WERI-Rb-1 (cell line): Measurements from ENCODE around the gene TTC28.

Experiments
- DNase-seq: peaks from one replicate; pipeline ENCODE4 v3.0.0-alpha.2; 2020
- H3K27ac ChIP-seq: fragments of 250-450 bp; sonication (Bioruptor Pico); 2 replicates; pipeline ENCODE4 v1.5.1; 2020; ENCODE audit warnings: mild to moderate bottlenecking, moderate library complexity
- H3K27me3 ChIP-seq: fragments of 250-450 bp; sonication (Bioruptor Pico); 2 replicates; pipeline ENCODE4 v1.5.1; 2021; ENCODE audit warnings: mild to moderate bottlenecking, low read depth, moderate library complexity; ENCODE audit not compliant: insufficient read depth, severe bottlenecking
- H3K36me3 ChIP-seq: fragments of 250-450 bp; sonication (Bioruptor Pico); 2 replicates; pipeline ENCODE4 v1.5.1; 2020; ENCODE audit warnings: mild to moderate bottlenecking, moderate library complexity
- H3K4me3 ChIP-seq: 2 replicates; pipeline ENCODE4 v1.5.1; 2011; ENCODE audit warnings: low read depth, mild to moderate bottlenecking, control low read depth, low read length
- H3K9me3 ChIP-seq: fragments of 250-450 bp; sonication (Bioruptor Pico); 2 replicates; pipeline ENCODE4 v1.5.1; 2021; ENCODE audit warnings: mild to moderate bottlenecking, moderate library complexity; ENCODE audit not compliant: severe bottlenecking
- TF ChIP-seq, protein P1 (sequence below): IDR thresholded peaks from 2 replicates; pipeline ENCODE4 v1.5.1; 2011; ENCODE audit warnings: low read depth, mild to moderate bottlenecking, control low read depth, inconsistent platforms, low read length

Gene TTC28

DNA sequence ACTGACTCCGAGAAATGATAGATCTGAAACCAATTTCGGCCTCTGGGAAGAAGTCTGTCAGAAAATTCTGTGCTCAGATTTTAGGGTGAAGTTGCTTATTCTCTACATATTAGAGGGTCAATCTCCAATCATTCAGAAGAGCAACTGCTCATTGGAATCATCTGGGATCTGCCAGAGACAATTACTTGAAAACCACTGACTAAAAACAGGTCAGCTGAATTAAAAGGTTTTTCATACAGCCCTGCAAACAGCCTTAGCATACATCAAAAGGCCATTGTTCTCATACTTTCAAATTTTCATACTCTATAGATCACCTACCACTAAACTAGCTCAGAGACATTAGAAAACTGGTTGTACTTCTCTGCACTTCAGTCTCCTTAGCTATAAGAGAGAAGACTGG lies 470.9 kb downstream of the TTC28 start:
- H3K9me3 ChIP-seq: no peaks in the 10 kb centered on the region
- H3K27ac ChIP-seq: no peak overlapping the region
- no peak overlapping the region for H3K4me3 ChIP-seq
- H3K27me3 ChIP-seq: no peaks in the 10 kb centered on the region
- TF ChIP-seq, protein P1, sequence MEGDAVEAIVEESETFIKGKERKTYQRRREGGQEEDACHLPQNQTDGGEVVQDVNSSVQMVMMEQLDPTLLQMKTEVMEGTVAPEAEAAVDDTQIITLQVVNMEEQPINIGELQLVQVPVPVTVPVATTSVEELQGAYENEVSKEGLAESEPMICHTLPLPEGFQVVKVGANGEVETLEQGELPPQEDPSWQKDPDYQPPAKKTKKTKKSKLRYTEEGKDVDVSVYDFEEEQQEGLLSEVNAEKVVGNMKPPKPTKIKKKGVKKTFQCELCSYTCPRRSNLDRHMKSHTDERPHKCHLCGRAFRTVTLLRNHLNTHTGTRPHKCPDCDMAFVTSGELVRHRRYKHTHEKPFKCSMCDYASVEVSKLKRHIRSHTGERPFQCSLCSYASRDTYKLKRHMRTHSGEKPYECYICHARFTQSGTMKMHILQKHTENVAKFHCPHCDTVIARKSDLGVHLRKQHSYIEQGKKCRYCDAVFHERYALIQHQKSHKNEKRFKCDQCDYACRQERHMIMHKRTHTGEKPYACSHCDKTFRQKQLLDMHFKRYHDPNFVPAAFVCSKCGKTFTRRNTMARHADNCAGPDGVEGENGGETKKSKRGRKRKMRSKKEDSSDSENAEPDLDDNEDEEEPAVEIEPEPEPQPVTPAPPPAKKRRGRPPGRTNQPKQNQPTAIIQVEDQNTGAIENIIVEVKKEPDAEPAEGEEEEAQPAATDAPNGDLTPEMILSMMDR: no peak
- no peak for DNase-seq
- H3K36me3 ChIP-seq: no peaks in the 10 kb centered on the region

DNA sequence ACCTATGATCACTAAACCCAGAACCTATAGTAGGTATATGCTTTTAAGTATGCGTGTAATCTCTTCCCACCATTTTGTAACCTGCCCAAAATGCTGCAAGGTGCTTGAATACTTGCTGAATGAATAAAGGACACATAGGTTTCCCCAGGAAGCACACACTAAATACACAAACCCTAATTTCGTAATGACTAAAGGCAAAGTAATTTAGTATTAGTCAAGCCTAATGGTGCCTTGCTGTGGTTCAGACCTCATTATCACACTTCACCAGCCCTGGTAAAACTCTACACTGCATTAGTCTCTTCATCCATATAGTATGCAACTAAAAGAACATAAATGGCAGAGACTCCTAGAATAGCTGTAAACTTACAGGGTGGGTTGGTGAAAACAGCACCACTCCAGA lies 471.6 kb downstream of the TTC28 start:
- no peak overlapping the region for H3K27ac ChIP-seq
- H3K27me3 ChIP-seq: no peaks in the 10 kb centered on the region
- no peak overlapping the region for H3K4me3 ChIP-seq
- no peaks in the 10 kb centered on the region for H3K36me3 ChIP-seq
- TF ChIP-seq, protein P1: no peak
- H3K9me3 ChIP-seq: no peaks in the 10 kb centered on the region
- no peak for DNase-seq

DNA sequence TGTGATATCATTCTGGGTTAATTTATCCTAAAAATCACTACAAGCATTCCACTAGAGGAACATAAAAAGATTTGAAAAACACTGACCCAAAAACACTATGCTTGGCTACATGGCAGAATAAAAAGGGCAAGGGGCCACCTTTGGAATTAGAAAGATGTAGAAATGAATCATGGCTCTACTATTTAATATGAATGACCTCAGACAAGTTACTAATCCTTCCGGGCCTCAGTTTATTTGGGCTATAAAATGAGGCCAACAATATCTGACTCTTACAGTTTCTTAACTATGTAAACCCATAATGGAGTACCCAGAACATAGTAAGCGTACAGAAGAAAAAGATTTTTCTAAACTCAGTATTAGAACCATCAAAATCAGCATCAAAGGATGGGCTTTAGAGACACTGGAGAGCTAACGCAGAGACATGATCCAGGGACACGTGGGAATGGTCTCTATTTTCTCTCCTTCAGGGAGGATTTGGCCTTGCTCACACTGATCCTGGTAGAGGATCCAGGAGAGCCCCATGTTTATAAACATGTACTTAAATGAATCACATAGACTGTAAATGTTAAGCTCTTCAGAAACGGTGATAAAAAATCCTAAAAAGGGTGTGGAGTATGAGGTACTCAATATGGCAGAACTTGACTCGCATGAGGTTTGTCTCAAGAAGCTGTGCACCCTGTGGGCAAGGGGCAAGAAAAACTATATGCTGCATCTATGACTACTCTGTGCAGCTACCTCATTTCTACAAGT lies 472.2 kb downstream of the TTC28 start:
- Histone ChIP-seq H3K27ac (no peak overlapping the region), H3K36me3 (no peaks in the 10 kb centered on the region), H3K4me3 (no peak overlapping the region), H3K9me3 (no peaks in the 10 kb centered on the region), H3K27me3 (no peaks in the 10 kb centered on the region)
- TF ChIP-seq, protein P1: no peak
- DNase-seq: no peak

DNA sequence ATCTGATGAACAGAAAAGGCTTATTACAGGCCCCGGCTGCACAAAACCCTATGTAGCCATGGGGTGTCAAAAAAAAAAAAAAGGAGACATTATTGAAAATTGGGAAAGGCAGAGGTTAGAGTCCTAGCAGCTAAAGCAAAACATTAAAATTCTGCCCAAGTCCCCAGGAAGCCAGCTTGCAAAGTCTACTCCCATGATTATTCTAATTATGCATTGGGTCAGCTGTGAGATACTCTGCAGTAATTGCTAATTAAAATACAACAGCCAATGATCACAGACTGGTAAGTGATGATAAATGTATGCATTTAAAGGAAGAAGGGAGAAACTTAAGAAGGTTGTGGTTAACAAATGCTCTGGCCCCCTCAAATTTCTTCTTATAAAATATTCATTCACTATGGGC lies 473.7 kb downstream of the TTC28 start:
- Histone ChIP-seq H3K27ac (no peak overlapping the region), H3K4me3 (no peak overlapping the region), H3K9me3 (no peaks in the 10 kb centered on the region), H3K36me3 (no peaks in the 10 kb centered on the region), H3K27me3 (no peaks in the 10 kb centered on the region)
- no peak for DNase-seq
- TF ChIP-seq, protein P1: no peak

DNA sequence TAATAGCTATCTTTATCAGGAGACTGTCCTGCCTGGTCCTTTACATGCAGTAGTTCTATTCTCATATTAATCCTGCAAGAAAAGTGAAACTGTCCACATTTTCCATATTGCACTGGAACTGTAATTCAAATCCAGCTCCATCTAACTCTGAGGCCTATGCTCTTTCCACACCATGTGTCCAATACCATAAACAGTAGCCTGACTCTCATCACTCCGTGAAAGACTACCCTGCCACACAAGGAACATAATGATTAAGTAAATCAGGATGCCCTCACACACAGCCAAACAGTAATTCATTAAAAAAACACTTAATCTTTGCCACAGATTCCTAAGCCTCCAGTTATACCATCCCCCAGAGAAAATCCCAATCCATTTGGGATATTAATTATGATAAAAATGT lies 475.3 kb downstream of the TTC28 start:
- TF ChIP-seq, protein P1: no peak
- no peak for DNase-seq
- Histone ChIP-seq H3K27me3 (no peaks in the 10 kb centered on the region), H3K9me3 (no peaks in the 10 kb centered on the region), H3K27ac (no peak overlapping the region), H3K36me3 (no peaks in the 10 kb centered on the region), H3K4me3 (no peak overlapping the region)

DNA sequence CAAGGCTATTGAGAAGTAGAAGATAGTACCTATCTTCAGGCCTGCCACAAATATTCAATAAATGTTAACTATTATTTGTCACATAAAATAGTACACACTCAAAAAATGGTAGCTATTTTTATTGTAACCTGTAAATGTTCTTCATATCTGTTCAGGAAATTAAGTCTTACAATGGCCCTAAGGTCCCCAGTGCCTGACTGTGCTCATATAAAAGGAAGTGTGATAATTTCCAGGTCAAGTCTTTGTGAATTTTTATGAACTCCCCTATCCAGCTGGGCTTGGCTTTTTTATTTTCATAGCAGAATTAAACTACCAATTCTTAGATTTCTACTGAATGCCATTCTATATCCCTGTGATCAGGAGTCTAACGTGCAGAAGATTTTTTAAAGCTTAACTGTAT lies 476.4 kb downstream of the TTC28 start:
- TF ChIP-seq, protein P1: no peak
- H3K4me3 ChIP-seq: no peak overlapping the region
- no peaks in the 10 kb centered on the region for H3K36me3 ChIP-seq
- no peak overlapping the region for H3K27ac ChIP-seq
- DNase-seq: no peak
- H3K27me3 ChIP-seq: no peaks in the 10 kb centered on the region
- H3K9me3 ChIP-seq: no peaks in the 10 kb centered on the region
